Duodenal mucosa (tissue), 2 donors: ENCODE results near the gene TAAR2.

Source experiments
- H3K27ac ChIP-seq: one replicate; pipeline ENCODE4 v1.7.0; 2013; ENCODE audit warnings: low read depth, low read length
- H3K27me3 ChIP-seq, 2 donors: one replicate each; pipeline ENCODE4 v1.7.0; 2013; ENCODE audit warnings: low read length in 2 of 2, control low read depth in 1 of 2; ENCODE audit not compliant: insufficient read depth in 2 of 2, control insufficient read depth in 1 of 2
- H3K36me3 ChIP-seq, 2 donors: one replicate each; pipeline ENCODE4 v1.7.0; 2013; ENCODE audit warnings: low read length in 2 of 2, control low read depth in 1 of 2; ENCODE audit not compliant: insufficient read depth in 2 of 2, control insufficient read depth in 1 of 2
- H3K4me1 ChIP-seq, 2 donors: one replicate each; pipeline ENCODE4 v1.7.0; 2013; ENCODE audit warnings: low read length in 2 of 2, control low read depth in 1 of 2; ENCODE audit not compliant: insufficient read depth in 2 of 2, control insufficient read depth in 1 of 2
- H3K4me3 ChIP-seq, 2 donors: one replicate each; pipeline ENCODE4 v1.7.0; 2013; ENCODE audit warnings: low read length in 2 of 2, low read depth in 1 of 2
- H3K9ac ChIP-seq, 2 donors: one replicate each; pipeline ENCODE4 v1.7.0; 2013; ENCODE audit warnings: low read length in 2 of 2, low read depth in 1 of 2
- H3K9me3 ChIP-seq, 2 donors: one replicate each; pipeline ENCODE4 v1.7.0; 2013; ENCODE audit warnings: low read length in 2 of 2, control low read depth in 1 of 2; ENCODE audit not compliant: control insufficient read depth in 1 of 2

Gene TAAR2

DNA sequence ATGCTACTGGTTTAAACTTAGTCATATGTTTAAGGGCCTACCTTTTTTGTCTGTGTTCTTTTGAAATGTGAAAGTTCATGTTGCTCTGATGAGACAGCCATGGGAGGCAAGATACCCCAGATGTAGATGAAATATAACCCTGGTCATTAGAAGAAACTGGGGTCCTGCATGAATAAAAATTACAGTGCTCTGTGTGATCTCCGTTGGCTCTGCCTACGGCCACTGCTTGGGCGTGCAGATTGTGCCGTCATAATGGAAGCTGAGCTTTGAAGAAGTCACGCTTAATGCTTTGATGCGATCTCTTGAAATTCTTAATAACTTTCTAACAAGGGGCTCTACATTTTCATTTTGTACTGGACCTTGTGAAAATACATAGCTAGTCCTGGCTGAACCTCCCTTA is at the start of gene TAAR2:
TAAR2 (minus strand) TSS at position 101 of the 400 bp plus-strand sequence; CDS start at position 101, 0 bp downstream.
- Histone ChIP-seq H3K9me3 (no peaks in the 10 kb centered on the region), H3K4me1 (no peaks in the 10 kb centered on the region), H3K4me3 (no peak within 1 kb of the TSS), H3K27me3 (no peaks in the 10 kb centered on the region), H3K36me3 (no peaks in the 10 kb centered on the region), H3K27ac (no peak within 1 kb of the TSS), H3K9ac (no peak within 1 kb of the TSS)

DNA sequence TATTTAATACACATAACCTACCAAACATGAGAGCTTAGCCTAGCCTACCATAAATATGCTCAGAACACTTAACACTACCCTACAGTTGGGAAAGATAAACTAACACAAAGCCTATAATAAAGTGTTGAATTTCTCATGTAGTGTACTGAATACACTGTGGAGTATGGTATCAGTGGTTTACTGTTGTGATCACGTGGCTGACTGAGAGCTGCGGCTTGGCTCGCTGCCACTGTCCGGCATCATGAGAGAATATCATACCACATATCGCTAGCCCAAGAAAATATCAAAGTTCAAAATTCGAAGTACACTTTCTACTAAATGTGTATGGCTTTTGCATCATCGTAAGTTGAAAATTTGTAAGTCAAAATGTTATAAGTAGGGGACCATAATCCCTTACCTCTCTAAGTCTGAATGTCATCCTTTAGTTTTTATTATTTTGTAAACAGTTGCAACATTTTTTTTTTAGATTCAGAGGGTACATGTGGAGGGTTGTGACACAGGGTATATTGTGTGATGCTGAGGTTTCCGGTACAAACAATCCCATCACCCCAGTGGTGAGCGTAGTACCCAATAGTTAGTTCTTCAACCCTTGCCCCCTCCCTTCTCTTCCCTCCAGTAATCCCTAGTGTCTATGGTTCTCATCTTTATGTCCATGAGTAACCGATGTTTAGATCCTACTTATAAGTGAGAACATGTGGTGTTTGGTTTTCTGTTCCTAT is 49.5 kb upstream of the TAAR2 start:
- H3K4me1 ChIP-seq = peaks cover 23 to 36% of the 10 kb centered on the region in 2 donors
- H3K4me3 ChIP-seq = no peak overlapping the region
- no peaks in the 10 kb centered on the region for H3K36me3 ChIP-seq
- H3K9ac ChIP-seq = no peak overlapping the region
- no peaks in the 10 kb centered on the region for H3K27me3 ChIP-seq
- H3K27ac ChIP-seq = no peak overlapping the region
- no peaks in the 10 kb centered on the region for H3K9me3 ChIP-seq

GRCh38 chr6:132671295-132671694 is 47.2 kb upstream of the TAAR2 start:
- Histone ChIP-seq H3K9me3 (no peaks in the 10 kb centered on the region), H3K9ac (no peak overlapping the region), H3K36me3 (no peaks in the 10 kb centered on the region), H3K27ac (no peak overlapping the region), H3K4me1 (peaks cover 23 to 36% of the 10 kb centered on the region in 2 donors), H3K27me3 (no peaks in the 10 kb centered on the region), H3K4me3 (peak overlapping the region in 1 of 2 donors; percentile 6)

DNA sequence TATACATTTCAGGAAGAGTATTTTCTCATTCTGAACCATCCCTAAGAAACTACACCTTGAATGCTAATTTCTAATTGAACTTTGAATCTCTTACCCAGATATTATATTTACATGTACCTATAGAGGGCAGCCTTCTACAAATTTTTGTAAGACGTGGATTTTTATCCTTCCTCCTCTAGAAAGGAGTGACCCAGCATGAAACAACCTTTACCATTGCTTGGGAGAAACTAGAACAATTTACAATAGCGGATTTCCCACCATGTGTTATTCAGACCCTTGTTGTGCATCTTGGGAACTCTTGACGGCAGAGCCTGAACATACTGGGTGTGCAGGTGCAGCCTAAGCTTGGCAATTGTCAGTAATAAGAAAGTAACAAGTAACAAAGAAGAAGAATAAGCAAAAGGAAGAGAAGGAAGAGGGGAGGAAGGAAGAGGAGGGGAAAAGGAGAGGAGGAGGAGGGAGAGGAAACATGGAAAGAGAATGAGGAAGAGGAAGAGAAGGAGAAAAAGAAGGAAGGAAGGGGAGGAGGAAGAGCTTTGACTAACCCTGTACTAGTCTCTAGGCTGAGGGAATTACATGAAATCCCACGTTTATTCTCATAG is 45.7 kb upstream of the TAAR2 start:
- H3K9me3 ChIP-seq = peaks cover 0 to under 1% of the 10 kb centered on the region in 2 donors
- no peaks in the 10 kb centered on the region for H3K36me3 ChIP-seq
- H3K4me3 ChIP-seq = peak overlapping the region in 1 of 2 donors; percentile 37
- H3K4me1 ChIP-seq = peaks cover 23 to 30% of the 10 kb centered on the region in 2 donors
- no peaks in the 10 kb centered on the region for H3K27me3 ChIP-seq
- no peak overlapping the region for H3K9ac ChIP-seq
- no peak overlapping the region for H3K27ac ChIP-seq

GRCh38 chr6:132666118-132666517 is 42.0 kb upstream of the TAAR2 start:
- Histone ChIP-seq H3K4me3 (no peak overlapping the region), H3K9me3 (peaks cover 0 to 3% of the 10 kb centered on the region in 2 donors), H3K9ac (no peak overlapping the region), H3K36me3 (no peaks in the 10 kb centered on the region), H3K27me3 (no peaks in the 10 kb centered on the region), H3K4me1 (peaks cover 3 to 7% of the 10 kb centered on the region in 2 donors), H3K27ac (no peak overlapping the region)

- H3K4me1 ChIP-seq = no peaks in the 10 kb centered on the region
- H3K9ac ChIP-seq = no peak overlapping the region
- peaks cover 0 to 3% of the 10 kb centered on the region in 2 donors for H3K9me3 ChIP-seq
- no peaks in the 10 kb centered on the region for H3K36me3 ChIP-seq
- H3K4me3 ChIP-seq = no peak overlapping the region
- no peaks in the 10 kb centered on the region for H3K27me3 ChIP-seq
- no peak overlapping the region for H3K27ac ChIP-seq
Observed at GRCh38 chr6:132664309-132665034, 40.4 kb upstream of the TAAR2 start.

DNA sequence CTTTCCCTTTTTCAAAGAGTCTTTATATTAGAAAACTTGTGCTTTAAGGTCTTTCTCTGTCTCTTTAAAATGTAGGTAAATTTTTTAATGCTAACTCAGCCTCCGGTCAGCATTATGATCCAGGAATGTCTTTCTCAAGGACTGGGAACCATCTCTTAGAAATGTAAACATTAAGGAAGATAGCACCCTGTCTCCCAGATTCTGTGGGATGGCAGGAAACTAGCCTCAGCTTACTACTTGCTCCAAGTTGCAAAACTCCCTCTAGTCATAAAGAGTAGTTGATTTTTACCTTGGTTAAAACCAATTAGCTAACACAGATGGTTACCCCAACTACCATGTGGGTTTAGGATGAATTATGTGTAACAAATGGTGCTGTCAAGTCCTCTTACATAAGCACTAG is 39.6 kb upstream of the TAAR2 start:
- no peaks in the 10 kb centered on the region for H3K27me3 ChIP-seq
- no peaks in the 10 kb centered on the region for H3K36me3 ChIP-seq
- H3K27ac ChIP-seq = no peak overlapping the region
- no peaks in the 10 kb centered on the region for H3K4me1 ChIP-seq
- no peak overlapping the region for H3K4me3 ChIP-seq
- peaks cover 0 to 3% of the 10 kb centered on the region in 2 donors for H3K9me3 ChIP-seq
- H3K9ac ChIP-seq = no peak overlapping the region

DNA sequence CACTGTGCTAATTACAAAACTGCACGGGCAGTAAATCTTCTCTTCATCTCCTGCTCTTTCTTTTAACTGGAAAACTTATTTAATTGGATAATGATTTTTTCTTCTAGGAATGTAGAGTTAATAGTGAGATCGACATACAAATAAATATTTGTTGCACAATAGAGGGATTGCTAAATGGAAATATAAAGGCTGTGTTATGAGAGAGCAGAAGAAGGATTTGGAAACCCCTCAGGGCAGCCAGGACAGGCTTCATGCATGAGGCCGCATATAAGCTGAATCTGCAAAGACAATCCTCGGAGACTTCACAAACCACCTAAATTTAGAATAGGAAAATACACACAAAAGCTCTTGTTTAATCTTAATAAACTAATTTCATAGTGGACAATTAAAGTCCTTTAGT is 37.8 kb upstream of the TAAR2 start:
- no peaks in the 10 kb centered on the region for H3K36me3 ChIP-seq
- H3K27me3 ChIP-seq = no peaks in the 10 kb centered on the region
- H3K9me3 ChIP-seq = peaks cover 0 to 3% of the 10 kb centered on the region in 2 donors
- no peak overlapping the region for H3K4me3 ChIP-seq
- no peak overlapping the region for H3K9ac ChIP-seq
- H3K27ac ChIP-seq = no peak overlapping the region
- no peaks in the 10 kb centered on the region for H3K4me1 ChIP-seq

DNA sequence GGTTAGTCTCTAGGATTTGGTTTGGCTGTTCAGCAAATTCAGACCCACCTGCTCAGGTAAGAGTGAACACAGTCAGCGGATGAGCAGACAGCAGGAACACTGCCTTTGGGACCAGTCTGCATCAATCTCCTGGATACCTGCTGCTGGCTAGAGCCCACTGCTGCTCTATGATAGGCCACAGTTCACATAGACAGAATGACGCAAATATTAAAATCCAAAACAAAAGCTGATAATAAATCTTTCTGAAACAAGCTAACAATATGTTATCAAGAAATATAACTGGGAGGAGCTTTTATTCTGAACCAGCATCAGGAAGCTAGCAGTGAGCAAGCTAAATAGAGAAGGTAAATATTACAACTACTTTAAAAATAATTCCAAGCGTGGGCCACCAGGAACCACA is 35.0 kb upstream of the TAAR2 start, which contains the start of gene TAAR1:
TAAR1 (minus strand) TSS at position 101 of the 400 bp plus-strand sequence. CDS start 13,179 bp downstream, outside the sequence.
- no peak within 1 kb of the TSS for H3K9ac ChIP-seq
- H3K9me3 ChIP-seq = no peaks in the 10 kb centered on the region
- H3K27ac ChIP-seq = no peak within 1 kb of the TSS

GRCh38 chr6:132651062-132651461 is 27.0 kb upstream of the TAAR2 start:
- peaks cover 0 to 6% of the 10 kb centered on the region in 2 donors for H3K4me1 ChIP-seq
- H3K36me3 ChIP-seq = no peaks in the 10 kb centered on the region
- no peaks in the 10 kb centered on the region for H3K27me3 ChIP-seq
- no peak overlapping the region for H3K4me3 ChIP-seq
- H3K27ac ChIP-seq = no peak overlapping the region
- H3K9ac ChIP-seq = no peak overlapping the region
- no peaks in the 10 kb centered on the region for H3K9me3 ChIP-seq

More for the DNA sequence above, 35.0 kb upstream of the TAAR2 start, which contains the start of gene TAAR1:
- H3K36me3 ChIP-seq = no peaks in the 10 kb centered on the region
- H3K4me1 ChIP-seq = no peaks in the 10 kb centered on the region
- no peak within 1 kb of the TSS for H3K4me3 ChIP-seq
- H3K27me3 ChIP-seq = no peaks in the 10 kb centered on the region
